Calu3 (cell line): ENCODE data around the gene KLHL15. TPM values are rescaled to one million over a fixed set of nuclear protein-coding genes. Genes with fewer than 3 reads are reported as not detected.
A peak's percentile ranks its signal among the peaks of the same experiment; 100 is the strongest.
"Not testable (repeated sequence)": the region's sequence is repeated elsewhere in the genome, so short reads cannot be mapped to it uniquely, and the experiment has no call there.

ENCODE experiments used
- BruUV-seq: library from RNA; stranded (reverse); fragments of 400-500 nt; replicated peaks from 2 replicates; lab custom pipeline; 2021; lab: Mats Ljungman, UMichigan
- CTCF ChIA-PET: fragments of 300-600 bp; sonication (Branson Sonifier 250); formaldehyde crosslinking; loops from one replicate; lab custom pipeline; 2022; ENCODE audit warnings: antibody characterized with exemption; lab: Charles Lee
- DNase-seq: peaks from one replicate; pipeline ENCODE4 v3.0.0; 2022
- H3K27ac Mint-ChIP-seq: one replicate; pipeline ENCODE4 v1.8.0; 2022; ENCODE audit warnings: mixed read lengths; ENCODE audit not compliant: unreplicated experiment
- H3K27me3 Mint-ChIP-seq: one replicate; pipeline ENCODE4 v1.8.0; 2022; ENCODE audit warnings: mixed read lengths; ENCODE audit not compliant: unreplicated experiment
- H3K36me3 Mint-ChIP-seq: one replicate; pipeline ENCODE4 v1.8.0; 2022; ENCODE audit warnings: mild to moderate bottlenecking, moderate library complexity, mixed read lengths; ENCODE audit not compliant: insufficient read depth, unreplicated experiment
- H3K4me1 Mint-ChIP-seq: one replicate; pipeline ENCODE4 v1.8.0; 2022; ENCODE audit warnings: mild to moderate bottlenecking, low read depth, mixed read lengths; ENCODE audit not compliant: unreplicated experiment
- H3K4me3 Mint-ChIP-seq: one replicate; pipeline ENCODE4 v1.8.0; 2022; ENCODE audit warnings: mild to moderate bottlenecking, low read depth, moderate library complexity, mixed read lengths; ENCODE audit not compliant: unreplicated experiment
- H3K9me3 Mint-ChIP-seq: one replicate; pipeline ENCODE4 v1.8.0; 2022; ENCODE audit warnings: low read depth, mixed read lengths; ENCODE audit not compliant: unreplicated experiment
- intact Hi-C: fragments of 100-400 bp; cut with micrococcal nuclease; formaldehyde crosslinking; loops from one replicate; pipeline ENCODE4 v1.10.0; 2022; ENCODE audit not compliant: unreplicated experiment
- total RNA-seq: library from RNA; stranded (reverse); gene quantifications from 2 replicates; pipeline ENCODE4 v1.2.3, GENCODE V29; 2022
- TF ChIP-seq, protein P1 (sequence below): fragments of 200-600 bp; IDR thresholded peaks from one replicate; pipeline ENCODE4 v1.8.0; 2022; ENCODE audit warnings: antibody characterized with exemption; ENCODE audit not compliant: unreplicated experiment

KLHL15 gene
- total RNA-seq, 1 experiment from 2014 or later, result 4.7 TPM

DNA sequence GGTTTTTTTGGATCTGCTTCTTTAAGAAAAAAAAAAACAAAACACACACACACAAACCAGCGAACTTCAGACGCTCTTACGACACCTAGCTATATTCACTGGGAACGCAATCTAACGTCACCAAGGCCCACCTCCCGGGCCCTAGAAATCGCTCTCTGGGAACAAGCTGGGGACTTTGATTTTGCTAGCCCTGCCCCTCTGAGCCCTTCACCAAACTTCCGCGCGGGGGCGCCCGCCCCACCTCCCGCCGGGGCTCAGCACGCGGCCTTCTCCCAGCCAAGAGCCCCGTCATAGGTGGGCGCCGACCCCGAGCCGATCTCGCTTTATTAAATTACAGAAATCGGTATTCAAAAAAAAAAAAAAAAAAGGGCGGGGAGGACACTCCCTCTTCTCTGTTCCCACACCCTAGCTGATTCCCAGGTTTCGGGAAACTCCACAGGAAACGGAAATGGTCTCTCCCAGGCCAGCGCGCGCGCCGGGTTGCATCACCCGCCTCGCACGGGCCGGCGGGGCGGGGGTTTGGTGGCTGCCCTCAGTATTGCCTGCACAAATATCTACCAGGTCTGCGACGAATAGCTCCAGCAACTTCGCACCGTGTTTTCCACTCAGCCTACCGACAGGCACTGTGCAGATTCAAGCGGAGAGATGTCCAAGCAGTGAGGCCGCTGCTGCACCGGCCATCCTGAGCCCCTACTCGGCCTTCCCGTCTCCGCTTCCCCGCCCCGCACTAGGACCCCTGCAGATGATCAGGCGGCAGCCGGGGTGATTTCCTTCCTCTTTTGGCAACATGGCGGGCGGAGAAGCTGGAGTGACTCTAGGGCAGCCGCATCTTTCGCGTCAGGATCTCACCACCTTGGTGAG is 27.4 kb upstream of the KLHL15 start, which contains the start of gene EIF2S3:
Gene EIF2S3, plus strand, starts transcription at position 775 of the 861 bp plus-strand sequence. Its CDS starts 13 bp downstream, at position 788.
- Mint-ChIP-seq H3K9me3 (no peaks in the 10 kb centered on the region), H3K27ac (no peak within 1 kb of the TSS), H3K4me1 (no peaks in the 10 kb centered on the region), H3K4me3 (no peak within 1 kb of the TSS), H3K27me3 (no peaks in the 10 kb centered on the region), H3K36me3 (peaks cover 12% of the 10 kb centered on the region)
- TSS peak; percentile 87 for BruUV-seq
- TF ChIP-seq, protein P1, sequence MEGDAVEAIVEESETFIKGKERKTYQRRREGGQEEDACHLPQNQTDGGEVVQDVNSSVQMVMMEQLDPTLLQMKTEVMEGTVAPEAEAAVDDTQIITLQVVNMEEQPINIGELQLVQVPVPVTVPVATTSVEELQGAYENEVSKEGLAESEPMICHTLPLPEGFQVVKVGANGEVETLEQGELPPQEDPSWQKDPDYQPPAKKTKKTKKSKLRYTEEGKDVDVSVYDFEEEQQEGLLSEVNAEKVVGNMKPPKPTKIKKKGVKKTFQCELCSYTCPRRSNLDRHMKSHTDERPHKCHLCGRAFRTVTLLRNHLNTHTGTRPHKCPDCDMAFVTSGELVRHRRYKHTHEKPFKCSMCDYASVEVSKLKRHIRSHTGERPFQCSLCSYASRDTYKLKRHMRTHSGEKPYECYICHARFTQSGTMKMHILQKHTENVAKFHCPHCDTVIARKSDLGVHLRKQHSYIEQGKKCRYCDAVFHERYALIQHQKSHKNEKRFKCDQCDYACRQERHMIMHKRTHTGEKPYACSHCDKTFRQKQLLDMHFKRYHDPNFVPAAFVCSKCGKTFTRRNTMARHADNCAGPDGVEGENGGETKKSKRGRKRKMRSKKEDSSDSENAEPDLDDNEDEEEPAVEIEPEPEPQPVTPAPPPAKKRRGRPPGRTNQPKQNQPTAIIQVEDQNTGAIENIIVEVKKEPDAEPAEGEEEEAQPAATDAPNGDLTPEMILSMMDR, result peak; percentile 48
- CTCF ChIA-PET, result interaction anchor here (0.6 to 2.3 kb wide), 9 partner anchors 29 to 713 kb away, joined by 3 to 22 read pairs (median 7); partner anchors contain the start of genes ACOT9, APOO and CXorf58
- peak; percentile 89 for DNase-seq
- intact Hi-C loops, result loop anchor here (2.0 kb wide), 1 partner anchor 146 kb away; the partner anchor contains the start of gene CXorf58

DNA sequence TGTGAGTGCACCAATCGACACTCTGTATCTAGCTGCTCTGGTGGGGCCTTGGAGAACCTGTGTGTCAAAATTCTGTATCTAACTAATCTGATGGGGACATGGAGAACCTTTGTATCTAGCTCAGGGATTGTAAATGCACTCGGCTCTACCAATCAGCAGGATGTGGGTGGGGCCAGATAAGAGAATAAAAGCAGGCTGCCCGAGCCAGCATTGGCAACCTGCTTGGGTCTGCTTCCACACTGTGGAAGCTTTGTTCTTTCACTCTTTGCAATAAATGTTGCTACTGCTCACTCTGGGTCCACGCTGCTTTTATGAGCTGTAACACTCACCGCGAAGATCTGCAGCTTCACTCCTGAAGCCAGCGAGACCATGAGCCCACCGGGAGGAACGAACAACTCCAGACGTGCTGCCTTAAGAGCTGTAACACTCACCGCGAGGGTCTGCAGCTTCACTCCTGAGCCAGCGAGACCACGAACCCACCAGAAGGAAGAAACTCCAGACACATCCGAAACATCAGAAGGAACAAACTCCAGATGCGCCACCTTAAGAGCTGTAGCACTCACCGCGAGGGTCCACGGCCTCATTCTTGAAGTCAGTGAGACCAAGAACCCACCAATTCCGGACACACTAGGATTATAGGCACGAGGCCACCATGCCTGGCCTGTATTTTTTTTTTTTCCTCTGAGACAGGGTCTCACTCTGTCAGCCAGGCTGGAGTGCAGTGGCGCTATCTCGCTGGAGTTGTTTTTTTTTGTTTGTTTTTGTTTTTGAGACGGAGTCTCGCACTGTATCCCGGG is 23.7 kb upstream of the KLHL15 start:
- H3K4me1 Mint-ChIP-seq, BruUV-seq, DNase-seq, H3K36me3 Mint-ChIP-seq, H3K9me3 Mint-ChIP-seq, H3K27me3 Mint-ChIP-seq, H3K27ac Mint-ChIP-seq, H3K4me3 Mint-ChIP-seq, intact Hi-C loops: not testable (repeated sequence)
- CTCF ChIA-PET, result interaction anchor here (0.7 kb wide), 1 partner anchor 894 kb away, joined by 4 read pairs; no protein-coding TSS in a partner anchor

DNA sequence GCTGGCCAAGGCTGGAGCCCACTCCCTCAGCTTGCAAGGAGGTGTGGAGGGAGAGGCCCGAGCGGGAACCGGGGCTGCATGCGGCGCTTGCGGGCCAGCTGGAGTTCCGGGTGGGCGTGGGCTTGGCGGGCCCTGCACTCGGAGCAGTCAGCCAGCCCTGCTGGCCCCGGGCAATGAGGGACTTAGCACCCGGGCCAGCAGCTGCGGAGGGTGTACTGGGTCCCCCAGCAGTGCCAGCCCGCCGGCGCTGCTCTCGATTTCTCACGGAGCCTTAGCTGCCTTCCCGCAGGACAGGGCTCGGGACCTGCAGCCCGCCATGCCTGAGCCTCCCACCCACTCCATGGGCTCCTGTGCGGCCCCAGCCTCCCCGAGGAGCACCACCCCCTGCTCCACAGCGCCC is 22.7 kb upstream of the KLHL15 start:
- CTCF ChIA-PET, intact Hi-C loops: not testable (repeated sequence)

DNA sequence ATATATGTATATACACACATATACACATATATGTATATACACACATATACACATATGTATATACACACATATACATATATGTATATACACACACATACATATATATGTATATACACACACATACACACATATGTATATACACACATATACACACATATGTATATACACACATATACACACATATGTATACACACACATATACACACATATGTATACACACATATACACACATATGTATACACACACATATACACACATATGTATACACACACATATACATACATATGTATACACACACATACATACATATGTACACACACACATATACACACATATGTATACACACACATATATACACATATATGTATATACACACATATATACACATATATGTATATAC is 19.1 kb upstream of the KLHL15 start:
- H3K36me3 Mint-ChIP-seq, intact Hi-C loops, BruUV-seq, CTCF ChIA-PET, DNase-seq, H3K27ac Mint-ChIP-seq, H3K27me3 Mint-ChIP-seq, H3K4me1 Mint-ChIP-seq, H3K9me3 Mint-ChIP-seq, H3K4me3 Mint-ChIP-seq: not testable (repeated sequence)

More for the DNA sequence above, 22.7 kb upstream of the KLHL15 start:
- not testable (repeated sequence) for H3K27ac Mint-ChIP-seq, DNase-seq, H3K9me3 Mint-ChIP-seq, H3K4me3 Mint-ChIP-seq, H3K4me1 Mint-ChIP-seq, H3K27me3 Mint-ChIP-seq, BruUV-seq, H3K36me3 Mint-ChIP-seq

DNA sequence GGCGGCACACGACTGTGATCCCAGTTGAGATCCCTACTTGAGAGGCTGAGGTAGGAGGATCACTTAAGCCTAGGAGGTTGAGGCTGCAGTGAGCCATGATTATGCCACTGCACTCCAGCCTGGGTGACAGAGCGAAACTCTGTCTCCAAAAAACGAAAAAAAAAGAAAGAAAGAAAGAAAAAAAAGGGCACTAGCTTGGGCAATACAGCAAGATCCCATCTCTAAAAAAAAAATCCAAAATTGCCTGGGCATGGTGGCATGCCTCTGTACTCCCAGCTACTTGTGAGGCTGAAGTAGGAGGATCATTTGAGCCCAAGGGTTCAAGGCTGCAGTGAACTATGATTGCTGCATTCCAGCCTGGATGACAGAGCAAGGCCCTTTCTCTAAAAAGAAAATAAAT is 10.7 kb upstream of the KLHL15 start:
- no peaks in the 10 kb centered on the region for H3K36me3 Mint-ChIP-seq
- no peaks in the 10 kb centered on the region for H3K27me3 Mint-ChIP-seq
- intact Hi-C loops, result no loop called here
- no peaks in the 10 kb centered on the region for H3K9me3 Mint-ChIP-seq
- CTCF ChIA-PET, result no interaction called here
- H3K27ac Mint-ChIP-seq, result no peak overlapping the region
- H3K4me1 Mint-ChIP-seq, result no peaks in the 10 kb centered on the region
- TF ChIP-seq, protein P1, result no peak
- no peak overlapping the region for H3K4me3 Mint-ChIP-seq
- no peak for DNase-seq
- no TSS peak for BruUV-seq
